ENCODE results near the gene UBE2E1. TPM values are rescaled to one million over a fixed set of nuclear protein-coding genes. Genes with fewer than 3 reads are reported as not detected.

The UBE2E1 gene
- total RNA-seq, 6 experiments from 2014 or later = 75.6 to 93.8 (median 84.2) TPM

GRCh38 chr3:23781871-23782270 lies 23.9 kb upstream of the UBE2E1 start:
- no peak overlapping the region for H3K27ac Mint-ChIP-seq
- H3K27me3 Mint-ChIP-seq (ENCODE audit: insufficient read depth) = peaks cover 22% of the 10 kb centered on the region
- H3K9me3 Mint-ChIP-seq = peaks cover 11% of the 10 kb centered on the region; the same call in 1 of the 2 replicates
- DNase-seq = no peak
- TF ChIP-seq CTCF (IDR thresholded peaks at IDR 0.05) = no peak
- peaks cover 8% of the 10 kb centered on the region for H3K4me1 Mint-ChIP-seq (ENCODE audit: low read depth)
- H3K36me3 Mint-ChIP-seq (ENCODE audit: low read depth) = no peaks in the 10 kb centered on the region; the same call in 1 of the 2 replicates
- no peak overlapping the region for H3K4me3 Mint-ChIP-seq

GRCh38 chr3:23785097-23785645 lies 20.6 kb upstream of the UBE2E1 start:
- Mint-ChIP-seq H3K9me3 (peaks cover 11% of the 10 kb centered on the region; the same call in 1 of the 2 replicates), H3K4me3 (no peak overlapping the region), H3K27me3 (ENCODE audit: insufficient read depth) (peaks cover 26% of the 10 kb centered on the region), H3K36me3 (ENCODE audit: low read depth) (no peaks in the 10 kb centered on the region; the same call in 1 of the 2 replicates), H3K27ac (no peak overlapping the region), H3K4me1 (ENCODE audit: low read depth) (peaks cover 7% of the 10 kb centered on the region; the same call in 1 of the 2 replicates)
- no peak for DNase-seq
- no peak for TF ChIP-seq CTCF (IDR thresholded peaks at IDR 0.05)

DNA sequence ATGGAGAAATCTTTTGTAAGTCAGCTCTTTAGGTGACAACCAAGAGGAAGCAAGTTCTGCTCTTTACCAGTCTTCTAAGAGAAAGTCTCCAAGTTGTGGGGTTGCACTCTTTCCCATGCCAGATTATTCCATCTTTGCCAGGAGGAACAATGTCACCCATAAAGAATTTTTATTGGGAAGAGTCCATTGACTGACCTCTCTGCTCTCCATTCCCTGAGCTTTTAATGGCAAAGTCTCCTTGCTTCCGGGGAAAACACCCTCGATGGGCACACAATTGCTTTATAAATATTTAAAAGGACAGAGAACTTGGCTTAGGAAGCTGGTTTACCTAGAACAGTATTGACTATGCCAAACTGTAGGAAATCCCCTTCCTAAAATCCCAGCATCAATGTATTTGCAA lies 19.9 kb upstream of the UBE2E1 start:
- no peak for TF ChIP-seq CTCF (IDR thresholded peaks at IDR 0.05)
- Mint-ChIP-seq H3K4me3 (no peak overlapping the region), H3K4me1 (ENCODE audit: low read depth) (peaks cover 7% of the 10 kb centered on the region; the same call in 1 of the 2 replicates), H3K9me3 (peaks cover 11% of the 10 kb centered on the region; the same call in 1 of the 2 replicates), H3K27ac (no peak overlapping the region), H3K36me3 (ENCODE audit: low read depth) (no peaks in the 10 kb centered on the region; the same call in 1 of the 2 replicates), H3K27me3 (ENCODE audit: insufficient read depth) (peaks cover 26% of the 10 kb centered on the region)
- no peak for DNase-seq

DNA sequence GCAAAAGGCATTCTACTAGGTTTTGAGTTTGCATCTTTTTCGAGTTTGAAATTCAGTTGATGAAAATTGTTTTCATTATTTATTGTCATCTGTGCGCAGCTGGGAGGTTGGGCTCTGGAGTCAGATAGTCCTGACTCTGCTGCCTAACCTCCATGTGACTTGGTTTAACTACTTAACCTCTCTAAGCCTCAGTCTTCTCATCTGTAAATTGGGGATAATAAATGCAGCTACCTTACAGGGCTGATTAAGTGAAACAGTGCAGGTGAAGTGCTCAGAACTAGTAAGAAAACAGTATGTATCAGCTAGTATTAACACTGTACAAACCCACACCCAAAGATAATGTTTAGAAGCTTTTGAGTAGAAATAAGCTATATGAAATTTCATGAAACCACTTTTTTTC lies 14.1 kb upstream of the UBE2E1 start:
- H3K36me3 Mint-ChIP-seq (ENCODE audit: low read depth) = no peaks in the 10 kb centered on the region
- no peaks in the 10 kb centered on the region for H3K4me1 Mint-ChIP-seq (ENCODE audit: low read depth)
- H3K9me3 Mint-ChIP-seq = no peaks in the 10 kb centered on the region
- H3K4me3 Mint-ChIP-seq = no peak overlapping the region
- H3K27me3 Mint-ChIP-seq (ENCODE audit: insufficient read depth) = peaks cover 5% of the 10 kb centered on the region
- no peak for DNase-seq
- no peak for TF ChIP-seq CTCF (IDR thresholded peaks at IDR 0.05)
- no peak overlapping the region for H3K27ac Mint-ChIP-seq

DNA sequence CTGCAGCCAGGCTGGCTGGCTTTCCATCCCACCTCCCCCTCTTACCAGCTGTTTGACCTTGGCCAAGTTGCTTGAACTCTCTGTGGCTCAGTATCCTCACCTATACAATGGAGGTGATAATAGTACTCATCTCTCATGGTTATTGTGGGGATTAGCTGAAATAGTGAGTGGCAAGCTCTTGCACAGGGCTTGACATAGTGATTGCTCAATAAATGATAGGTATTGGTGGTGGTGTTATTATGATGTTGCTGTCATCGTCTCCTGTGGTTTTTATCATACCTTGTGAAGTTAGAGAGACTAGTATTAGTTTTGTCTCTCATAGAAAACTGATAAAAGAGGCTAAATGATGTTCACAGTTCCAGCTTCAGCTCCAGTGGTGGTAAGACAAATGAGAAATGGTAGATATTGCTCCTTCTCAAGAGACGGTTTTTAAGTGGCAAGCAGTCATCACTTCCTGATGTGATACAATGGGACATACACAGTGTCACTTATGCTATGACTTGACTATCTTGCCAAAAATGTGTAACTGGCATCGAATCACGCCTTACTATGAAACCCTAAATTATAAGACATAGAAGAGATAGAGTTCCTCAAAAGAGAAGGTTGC lies 12.1 kb upstream of the UBE2E1 start:
- Mint-ChIP-seq H3K36me3 (ENCODE audit: low read depth) (no peaks in the 10 kb centered on the region), H3K4me1 (ENCODE audit: low read depth) (no peaks in the 10 kb centered on the region), H3K27ac (no peak overlapping the region), H3K9me3 (no peaks in the 10 kb centered on the region), H3K27me3 (ENCODE audit: insufficient read depth) (peaks cover 9% of the 10 kb centered on the region; the same call in 1 of the 2 replicates), H3K4me3 (no peak overlapping the region)
- TF ChIP-seq CTCF (IDR thresholded peaks at IDR 0.05) = no peak
- DNase-seq = no peak
